GM10847 (cell line): ENCODE data around the gene MAML3.

Experiments used
- POLR2A ChIP-seq: IDR thresholded peaks from 2 replicates; pipeline ENCODE4 v1.6.1; 2011; ENCODE audit not compliant: insufficient read length; ENCODE audit errors: extremely low read depth

The MAML3 gene

DNA sequence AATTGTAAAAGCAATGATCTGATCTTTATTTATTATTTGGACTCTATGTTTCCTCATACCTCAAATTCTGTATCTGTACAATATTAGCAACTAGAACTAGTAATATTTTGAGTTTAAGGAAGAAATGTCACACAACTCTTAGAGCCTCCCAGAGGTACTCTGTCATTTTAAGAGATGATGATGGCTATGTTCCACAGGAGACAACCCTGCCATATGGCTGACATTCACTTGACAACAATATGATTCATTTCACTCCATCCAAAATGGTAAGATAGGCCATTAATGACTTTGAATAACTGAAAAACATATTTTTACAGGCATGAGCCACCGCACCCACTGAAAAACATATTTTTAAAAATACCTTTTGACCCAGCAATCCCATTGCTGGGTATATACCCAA is 190.3 kb downstream of the MAML3 start:
- TF ChIP-seq POLR2A: no peak

DNA sequence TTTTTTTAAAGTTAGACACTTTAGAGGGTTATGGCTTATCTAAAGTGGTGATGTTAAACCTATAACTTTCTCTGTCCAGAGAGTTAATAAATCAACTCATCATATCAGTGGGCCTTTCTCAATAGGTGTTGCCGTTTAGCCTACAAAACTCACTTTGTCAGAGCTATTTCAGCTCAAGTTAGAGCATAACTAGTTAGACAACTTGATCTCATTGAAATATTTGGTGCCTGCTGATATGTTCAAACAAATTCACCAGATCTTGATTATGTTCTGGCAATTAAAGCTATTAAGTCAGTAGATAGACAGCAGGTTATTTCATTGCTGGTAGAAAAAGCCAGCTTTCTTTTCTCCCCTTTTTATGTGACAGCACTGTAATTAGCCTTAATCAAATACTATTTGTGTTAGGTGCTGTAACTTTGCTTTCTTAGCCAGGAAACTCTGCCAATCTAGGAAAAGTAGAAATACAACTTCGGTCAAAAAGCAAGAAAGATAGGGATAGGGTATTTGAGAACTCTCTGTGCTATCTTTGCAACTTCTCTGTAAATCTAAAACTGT is 191.8 kb downstream of the MAML3 start:
- no peak for TF ChIP-seq POLR2A

DNA sequence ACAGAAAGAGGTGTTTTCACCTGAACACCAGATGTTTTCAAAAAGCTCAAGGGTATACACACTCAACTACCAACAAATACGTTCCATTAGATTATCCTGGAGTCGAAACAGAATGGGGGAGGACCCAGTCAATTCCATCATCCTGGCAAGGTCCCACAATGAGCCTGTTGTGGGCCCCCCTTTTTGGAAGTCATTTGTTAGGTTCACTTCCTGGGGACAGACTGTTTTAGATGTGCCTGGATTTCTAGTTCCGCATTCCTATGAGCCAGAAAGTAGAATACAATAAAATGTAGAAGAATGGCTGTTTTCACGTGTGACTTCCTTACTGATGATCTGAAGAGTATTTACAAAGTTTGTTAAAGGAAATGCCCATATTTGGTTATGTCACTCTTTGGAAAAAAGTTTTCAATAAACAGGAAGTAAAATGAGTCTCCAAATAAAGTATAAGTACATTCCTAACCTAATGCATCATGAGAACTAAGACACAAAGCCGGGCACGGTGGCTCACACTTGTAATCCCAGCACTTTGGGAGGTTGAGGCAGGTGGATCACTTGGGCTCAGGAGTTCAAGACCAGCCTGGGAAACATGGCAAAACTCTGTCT is 192.5 kb downstream of the MAML3 start:
- TF ChIP-seq POLR2A: no peak

DNA sequence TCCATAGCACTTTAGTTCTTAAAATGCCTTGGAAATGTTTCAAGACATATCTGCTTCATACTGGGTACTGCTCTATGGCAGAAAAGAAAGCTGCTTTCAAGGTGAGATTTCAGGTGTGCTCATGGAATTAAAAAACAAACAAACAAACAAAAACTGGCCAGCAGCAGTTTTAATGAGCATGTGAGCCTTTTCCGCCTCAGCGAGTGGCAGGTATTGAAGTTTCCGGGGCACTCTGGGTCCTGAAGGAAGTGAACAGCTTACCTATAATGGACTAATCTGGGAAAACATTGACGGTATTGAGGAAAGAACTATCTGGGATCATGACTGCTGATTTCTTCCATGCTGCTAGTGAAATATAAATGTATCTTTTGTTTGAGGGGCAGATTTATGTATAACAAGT is 194.6 kb downstream of the MAML3 start:
- TF ChIP-seq POLR2A: no peak

DNA sequence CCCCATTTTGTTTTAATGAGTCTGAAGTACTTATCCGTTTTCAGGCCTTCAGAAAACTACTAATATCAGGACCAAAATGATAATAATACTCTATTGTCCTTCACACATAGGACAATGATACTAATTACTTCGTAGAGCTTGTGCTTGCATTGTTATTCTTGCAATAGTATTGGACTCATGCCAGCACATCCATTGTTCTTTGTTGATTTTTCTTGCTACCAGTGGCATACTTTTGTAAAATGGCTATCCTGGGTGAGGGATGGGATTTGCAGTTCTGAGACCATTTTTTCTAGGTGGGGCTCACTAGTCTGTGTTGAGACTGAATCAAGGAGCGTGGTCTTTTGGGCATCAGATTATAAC is 195.3 kb downstream of the MAML3 start:
- TF ChIP-seq POLR2A: no peak

DNA sequence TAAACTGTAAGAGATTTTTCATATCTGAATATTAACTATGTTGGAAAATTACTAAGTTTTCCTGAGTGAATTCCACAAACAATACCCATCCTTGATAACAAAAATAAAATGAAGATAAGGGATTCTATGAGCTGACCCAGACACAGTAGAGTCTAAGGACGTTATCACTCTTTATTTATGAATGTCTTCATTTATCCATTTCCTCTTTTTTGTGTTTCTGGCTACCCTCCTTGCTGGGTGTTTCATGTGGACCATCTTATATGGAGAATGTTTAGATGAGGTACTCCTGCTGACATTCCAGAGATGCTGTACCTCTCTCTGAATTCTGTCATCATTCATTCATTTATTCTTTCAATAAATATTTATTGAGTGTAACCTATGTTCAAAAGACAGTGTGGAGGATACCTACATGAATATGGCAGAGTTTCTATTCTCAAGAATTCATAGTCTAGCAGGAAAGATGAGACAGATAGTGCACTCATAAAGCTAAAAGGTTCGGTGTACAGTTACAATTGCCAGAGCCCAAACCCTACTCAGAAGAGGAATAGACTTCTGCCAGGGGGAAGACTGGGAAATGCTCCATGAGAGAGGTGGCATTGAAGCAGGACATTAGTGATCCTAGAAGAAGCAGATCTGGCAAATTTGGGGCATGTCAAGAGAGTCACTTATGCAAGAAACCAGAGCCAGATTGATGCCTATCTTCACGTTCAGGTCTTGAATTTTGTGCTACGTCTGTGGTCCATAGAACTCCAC is 195.8 kb downstream of the MAML3 start:
- no peak for TF ChIP-seq POLR2A

DNA sequence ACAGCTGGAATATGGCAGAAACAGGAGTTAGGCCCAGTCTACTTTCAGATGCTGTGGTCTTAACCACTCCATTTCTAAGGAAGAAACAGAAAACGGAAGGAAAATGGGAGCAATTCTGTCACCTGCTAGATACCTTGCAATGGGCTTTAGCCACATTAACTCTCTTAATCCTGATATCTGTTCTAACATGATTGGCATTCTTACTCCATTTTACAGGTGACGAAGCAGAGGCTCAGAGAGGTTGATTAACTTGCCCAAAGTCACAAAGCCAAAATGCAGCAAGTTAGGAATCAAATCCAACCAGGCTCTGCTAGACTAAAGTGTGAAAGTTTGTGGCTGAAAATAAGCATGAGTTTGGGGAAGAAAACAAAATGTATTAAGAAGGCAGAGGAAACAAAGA is 196.9 kb downstream of the MAML3 start:
- no peak for TF ChIP-seq POLR2A

DNA sequence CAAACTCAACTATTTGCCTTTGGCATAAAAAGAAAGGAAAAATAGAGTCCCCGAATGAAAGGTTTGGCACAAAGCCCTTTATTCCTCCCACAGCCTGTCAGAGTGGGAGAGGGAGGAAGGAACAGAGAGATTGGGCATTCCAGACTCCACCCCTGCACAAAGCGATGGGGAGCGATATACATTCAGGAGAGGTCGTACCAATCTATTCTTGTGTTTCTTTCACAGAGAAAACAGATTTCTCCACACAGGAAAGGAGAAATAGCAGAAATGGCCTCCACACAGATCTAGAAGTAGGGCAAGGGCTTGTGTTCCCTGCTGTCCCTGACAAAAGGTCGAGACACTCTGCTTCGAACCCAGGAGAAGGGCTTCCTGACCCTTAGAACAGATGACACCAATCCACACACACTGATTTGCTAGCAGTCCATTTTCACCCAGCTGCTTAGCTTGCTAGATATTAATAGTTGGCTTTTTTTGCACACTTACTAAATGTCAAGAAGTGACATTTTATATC is 197.4 kb downstream of the MAML3 start:
- no peak for TF ChIP-seq POLR2A

DNA sequence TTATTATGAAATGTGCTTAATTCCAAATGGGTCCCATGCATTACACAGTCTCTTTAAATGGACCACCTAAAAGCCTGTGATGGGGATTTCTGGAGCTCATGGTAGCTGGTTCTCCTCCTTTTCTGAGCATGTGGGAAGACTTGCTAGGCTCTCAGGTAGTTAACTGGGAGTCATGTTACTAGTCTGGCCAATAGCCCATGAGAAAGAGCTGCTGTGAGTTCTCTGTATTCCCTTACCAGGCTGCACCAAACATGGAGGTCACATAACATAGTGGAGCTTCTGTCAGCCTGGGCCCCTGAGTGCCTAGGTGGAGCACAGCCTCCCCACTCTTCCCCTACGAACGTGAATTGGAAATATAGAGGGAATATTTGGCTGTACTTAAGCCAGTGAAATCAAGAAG is 198.4 kb downstream of the MAML3 start:
- TF ChIP-seq POLR2A: no peak

DNA sequence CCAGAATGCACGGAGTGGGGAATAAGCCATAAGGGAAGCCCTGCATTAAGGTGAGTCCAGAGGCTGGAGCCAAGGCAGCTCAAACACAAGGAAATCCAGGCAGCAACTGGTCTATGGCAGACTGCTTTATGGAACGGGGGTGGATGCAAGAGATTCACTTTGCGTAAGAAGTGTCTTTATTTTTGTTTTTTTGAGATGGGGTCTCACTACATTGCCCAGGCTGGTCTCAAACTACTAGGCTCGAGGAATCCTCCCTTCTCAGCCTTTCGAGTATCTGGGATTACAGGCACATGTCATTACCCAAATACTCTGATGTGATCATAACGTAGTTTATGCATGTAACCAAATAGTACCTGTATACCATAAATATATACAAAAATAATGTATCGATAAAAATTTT is 199.5 kb downstream of the MAML3 start:
- TF ChIP-seq POLR2A: no peak

DNA sequence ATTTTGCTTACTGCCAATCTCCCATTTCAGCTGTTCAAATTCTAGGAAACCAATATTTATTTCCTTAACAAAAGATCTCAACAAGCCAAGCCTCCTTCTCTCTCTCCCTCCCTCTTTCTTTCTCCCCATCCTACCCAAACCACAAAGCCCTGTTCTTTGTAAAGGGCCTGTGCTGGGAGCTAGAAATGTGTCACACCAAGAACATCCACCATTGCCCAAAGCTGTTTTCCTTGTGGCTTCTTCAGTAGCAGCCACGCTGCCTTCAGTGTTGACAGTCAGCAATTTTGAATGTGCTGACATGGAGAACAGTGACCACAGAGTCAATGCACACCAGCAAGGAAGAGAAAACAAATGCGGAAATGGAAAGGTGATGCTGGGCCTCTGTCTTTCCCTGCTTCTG is 203.0 kb downstream of the MAML3 start:
- TF ChIP-seq POLR2A: no peak

DNA sequence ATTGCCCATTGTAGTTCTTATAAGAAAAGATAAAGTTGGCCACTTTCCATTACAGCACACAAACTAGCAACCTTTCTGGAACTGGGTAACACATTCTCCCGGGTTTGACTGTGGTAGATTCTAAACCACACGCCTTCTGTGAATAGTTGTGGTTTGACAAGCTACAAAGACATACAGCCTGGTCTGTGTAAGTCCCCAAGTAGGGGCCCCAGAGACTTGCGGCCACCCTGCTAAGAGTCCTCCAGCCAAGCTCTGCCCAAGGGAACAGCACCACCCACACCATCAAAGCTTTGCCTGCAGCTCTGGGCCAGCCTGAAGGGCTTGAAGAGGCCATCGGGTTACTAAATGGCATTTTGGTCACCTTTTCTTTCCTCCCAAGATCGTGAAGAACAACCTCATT is 203.4 kb downstream of the MAML3 start:
- TF ChIP-seq POLR2A: no peak

DNA sequence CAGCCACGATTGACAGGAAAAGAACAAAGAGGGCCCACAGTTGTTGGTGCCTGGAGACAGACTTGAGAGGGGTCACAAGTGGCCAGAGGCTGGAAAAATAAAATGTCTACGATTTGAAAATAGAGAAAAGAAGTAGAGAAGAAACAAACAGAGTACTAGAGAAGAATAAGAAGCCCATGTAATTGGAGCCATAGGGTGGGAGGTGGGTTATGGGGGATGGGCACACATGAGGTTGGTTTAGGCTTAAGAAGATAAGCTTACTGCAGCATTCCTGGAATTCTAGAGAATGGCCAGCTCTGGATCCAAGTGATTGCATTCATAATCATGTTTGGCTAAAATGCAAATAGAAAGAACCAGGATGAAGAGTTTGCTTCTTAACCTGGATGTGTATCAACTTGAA is 210.7 kb downstream of the MAML3 start:
- no peak for TF ChIP-seq POLR2A

DNA sequence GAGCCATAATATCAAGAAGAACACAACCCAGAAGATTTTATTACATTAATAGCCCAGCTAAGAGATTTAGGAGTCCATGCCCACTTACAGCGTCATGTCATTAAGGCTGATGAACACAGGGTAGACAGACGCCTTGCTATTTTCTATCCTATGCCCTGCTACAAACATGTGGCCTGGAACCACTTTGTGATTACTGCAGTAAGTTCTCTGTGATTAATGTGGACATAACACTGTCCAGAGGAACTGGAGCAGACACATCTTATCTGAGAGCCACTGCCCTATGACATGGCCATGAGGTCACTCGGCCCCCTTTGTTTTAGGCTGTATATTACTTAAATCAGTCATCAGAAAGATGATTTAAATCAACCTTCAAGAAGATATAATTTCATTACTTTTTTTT is 211.7 kb downstream of the MAML3 start:
- no peak for TF ChIP-seq POLR2A

DNA sequence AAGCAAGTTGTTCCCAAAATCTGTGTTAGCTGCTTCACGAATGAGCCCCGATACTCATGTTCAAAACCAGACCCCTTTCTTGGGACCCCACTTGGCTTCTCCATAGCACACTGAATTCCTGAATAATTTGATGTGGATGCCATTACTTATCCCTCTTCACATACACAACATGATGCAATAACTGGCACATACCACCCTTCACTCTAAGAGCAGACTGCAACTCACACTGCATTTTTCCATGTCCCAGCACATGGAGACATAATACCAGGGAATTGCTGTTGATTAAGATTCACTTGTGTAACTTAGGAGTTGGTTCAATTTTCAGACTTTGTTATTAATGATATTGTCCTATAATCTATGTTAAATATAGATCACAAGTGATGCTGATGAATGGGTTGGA is 213.4 kb downstream of the MAML3 start:
- no peak for TF ChIP-seq POLR2A

DNA sequence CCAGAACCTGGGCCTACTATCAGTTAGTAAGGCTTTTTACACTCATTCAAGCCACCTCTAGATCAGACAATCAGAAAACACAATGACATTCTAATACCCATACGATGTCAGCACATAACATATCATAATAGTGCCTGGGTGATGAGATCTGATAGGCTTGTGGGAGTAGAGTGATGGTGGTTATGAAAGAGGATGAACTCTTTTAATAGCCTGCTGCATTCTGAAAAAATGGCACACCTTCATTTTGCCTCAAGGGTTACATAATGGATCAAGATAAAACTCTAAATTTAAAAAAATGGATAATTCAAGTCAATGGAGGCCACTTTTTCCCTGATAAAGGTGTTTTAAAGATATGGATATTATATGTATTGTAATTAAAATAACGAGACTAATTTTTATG is 215.6 kb downstream of the MAML3 start:
- TF ChIP-seq POLR2A: no peak

DNA sequence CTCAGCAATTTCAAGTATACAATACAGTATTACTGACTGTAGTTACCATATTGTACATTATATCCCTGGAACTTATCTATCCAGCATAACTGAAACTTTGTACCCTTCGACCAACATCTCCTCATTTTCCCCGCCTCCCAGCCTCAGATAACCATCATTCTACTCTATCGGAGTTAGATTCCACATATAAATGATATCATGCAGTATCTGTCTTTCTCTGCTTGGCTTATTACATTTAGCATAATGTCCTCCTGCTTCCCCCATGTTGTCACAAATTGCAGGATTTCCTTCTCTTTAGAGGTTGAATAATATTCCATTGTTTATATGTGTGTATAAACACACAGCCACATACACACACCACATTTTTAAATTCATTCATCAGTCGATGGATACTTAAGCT is 218.1 kb downstream of the MAML3 start:
- TF ChIP-seq POLR2A: no peak
